Uterus (tissue), 2 donors: Measurements from ENCODE around the gene CTTNBP2.

Experiments
- CTCF ChIP-seq, 4 experiments: fragments of 200-600 bp in 2 of 4; fragments of 450-650 bp in 2 of 4; sonication (generic) in 2 of 4; IDR thresholded peaks; one replicate each; pipeline ENCODE4 v1.5.1; 2016 to 2019; ENCODE audit warnings: antibody characterized with exemption in 4 of 4, mild to moderate bottlenecking in 2 of 4, moderate library complexity in 1 of 4
- POLR2A ChIP-seq, 2 donors: fragments of 450-650 bp; IDR thresholded peaks; one replicate each; pipeline ENCODE4 v1.6.1; 2016; ENCODE audit warnings: antibody characterized with exemption in 2 of 2, mild to moderate bottlenecking in 1 of 2, moderate library complexity in 1 of 2

DNA sequence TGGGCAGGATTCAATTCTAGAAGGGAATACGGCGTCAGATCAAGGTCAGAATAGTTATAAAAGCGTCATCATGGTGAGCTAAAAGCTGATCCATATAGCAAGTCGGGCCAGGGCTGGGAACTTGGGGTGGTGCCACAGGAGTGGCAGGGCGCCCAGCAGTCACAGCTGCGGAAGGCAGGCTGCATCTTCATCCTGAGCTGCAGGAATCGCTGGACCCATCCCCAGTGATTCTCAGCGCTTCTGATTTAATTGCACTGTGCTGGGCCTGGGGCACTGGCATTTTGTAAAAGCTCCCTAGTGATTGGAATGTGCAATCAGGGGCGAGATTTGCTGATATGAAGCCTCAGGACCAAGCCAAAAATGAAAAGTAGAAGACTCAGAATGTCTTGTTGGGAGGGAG lies 135.3 kb downstream of the CTTNBP2 start:
- TF ChIP-seq CTCF (IDR thresholded peaks at IDR 0.05): no peak
- TF ChIP-seq POLR2A (IDR thresholded peaks at IDR 0.05): no peak
